Esophagus mucosa (tissue), 1 donor: ENCODE results near the gene DDAH2. TPM values are rescaled to one million over a fixed set of nuclear protein-coding genes. Genes with fewer than 3 reads are reported as not detected.
A peak's percentile ranks its signal among the peaks of the same experiment; 100 is the strongest.

Source experiments
- ATAC-seq: fragments of 200-7000 bp; cut with Tn5 transposase; one replicate; pipeline ENCODE4 v1.9.1; 2020
- total RNA-seq: library from RNA; stranded (reverse); gene quantifications from one replicate; pipeline ENCODE4 v1.2.4, GENCODE V29; 2023
- donor health status: DM: yes; HTN: yes; CAD: no.

Gene DDAH2
- total RNA-seq, 1 donor from 2014 or later: 15.3 TPM

- no peak for ATAC-seq
Observed at GRCh38 chr6:31760790-31761189, 31.7 kb upstream of the DDAH2 start.

DNA sequence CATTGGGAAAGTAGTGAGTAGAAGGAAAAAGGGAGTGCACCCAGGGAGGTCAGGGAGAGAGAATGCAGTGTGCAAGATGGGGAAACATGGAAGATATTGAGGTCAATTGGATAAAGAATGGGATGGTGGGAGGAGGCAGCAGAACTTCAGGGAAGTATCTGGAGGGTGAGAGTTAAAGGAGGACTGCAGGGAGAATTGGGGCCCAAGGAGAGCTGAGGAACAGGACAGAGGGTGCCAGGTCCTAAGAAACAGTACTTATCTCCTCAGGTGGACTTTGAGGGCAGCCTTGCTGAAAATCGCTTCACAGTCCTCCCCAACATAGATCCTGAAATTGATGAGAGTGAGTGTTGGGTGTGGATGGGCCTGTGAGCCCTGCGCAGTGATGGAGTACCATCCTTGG, 29.2 kb upstream of the DDAH2 start:
- no peak for ATAC-seq

DNA sequence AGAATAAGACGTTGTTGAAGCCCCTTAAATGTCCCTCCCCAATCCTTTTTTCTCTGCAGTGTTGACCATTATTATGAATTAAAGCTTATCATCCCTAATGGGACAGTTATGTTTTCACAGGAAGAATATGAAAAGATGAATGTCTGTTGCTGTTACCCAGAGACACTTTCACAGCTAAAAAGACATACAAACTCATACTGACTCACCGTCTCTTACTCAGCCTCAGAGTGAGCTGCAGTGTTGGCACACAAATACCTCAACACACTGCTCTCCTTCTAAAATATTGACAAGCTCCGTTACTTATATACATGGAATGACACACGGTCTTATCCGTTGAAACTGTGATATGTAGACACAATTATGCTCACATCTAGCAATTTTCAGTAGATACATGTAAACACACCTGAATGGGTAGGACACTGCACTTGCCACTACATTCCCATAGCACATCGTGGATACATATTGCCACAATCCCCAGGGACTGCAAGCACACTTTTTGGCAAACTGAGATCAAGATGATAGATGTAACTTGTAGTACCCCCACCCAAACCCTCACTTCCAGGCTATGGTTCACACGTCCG, 23.7 kb upstream of the DDAH2 start:
- ATAC-seq: peak; percentile 75

DNA sequence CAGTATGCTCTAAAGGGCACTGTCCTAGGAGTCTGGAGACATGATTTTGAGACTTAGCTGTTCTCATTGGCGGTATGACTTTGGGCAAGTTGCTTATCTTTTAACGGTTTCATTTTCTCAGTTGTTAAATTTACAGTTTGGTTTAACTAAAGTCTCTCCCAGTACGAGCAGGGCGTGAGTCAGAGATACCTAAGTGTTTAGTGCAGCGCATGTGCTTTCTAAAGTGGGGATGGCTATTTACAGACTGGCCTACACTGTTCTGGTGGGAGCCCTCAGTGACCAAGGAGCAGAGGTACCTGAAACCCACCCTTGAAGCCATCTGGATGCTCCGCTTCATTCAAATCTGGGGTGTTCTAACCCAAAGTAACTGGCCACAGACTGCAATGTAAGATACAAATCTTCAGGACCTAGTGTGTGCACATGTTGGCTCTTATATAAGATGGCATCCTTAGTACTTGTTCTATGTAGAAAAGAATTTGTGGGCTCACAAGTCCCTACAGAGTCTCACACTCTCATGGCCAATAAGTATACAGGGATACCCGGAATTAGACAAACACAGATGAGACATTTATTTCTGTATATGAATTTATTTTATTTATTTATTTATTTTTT, 21.4 kb upstream of the DDAH2 start:
- ATAC-seq: no peak

- no peak for ATAC-seq
Observed at GRCh38 chr6:31749301-31750036, 20.4 kb upstream of the DDAH2 start.

GRCh38 chr6:31744422-31744821, 15.3 kb upstream of the DDAH2 start:
- ATAC-seq: no peak

DNA sequence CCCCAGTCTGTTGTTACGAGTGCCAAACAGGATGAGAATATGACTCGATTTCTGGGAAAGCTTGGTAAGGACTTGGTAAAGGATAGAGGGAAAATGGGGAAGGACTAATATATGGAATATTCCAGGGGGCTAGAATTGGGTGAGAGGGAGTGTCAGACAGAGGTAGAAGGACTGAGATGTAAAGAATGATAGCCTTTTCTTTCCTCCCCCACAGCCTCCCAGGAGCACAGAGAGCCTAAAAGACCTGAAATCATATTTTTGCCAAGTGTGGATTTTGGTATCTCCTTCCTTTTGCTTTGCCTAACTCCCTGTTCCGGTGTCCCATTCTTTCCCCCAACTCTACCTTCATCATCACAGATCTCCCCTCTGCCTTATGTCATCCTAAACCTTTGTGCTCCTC, 13.8 kb upstream of the DDAH2 start:
- ATAC-seq: no peak

- no peak for ATAC-seq
Observed at GRCh38 chr6:31741815-31742214, 12.7 kb upstream of the DDAH2 start.

- no peak for ATAC-seq
Observed at GRCh38 chr6:31740397-31741223, 11.5 kb upstream of the DDAH2 start.

- ATAC-seq: peak; percentile 90
Observed at GRCh38 chr6:31739639-31740396, 10.7 kb upstream of the DDAH2 start, which contains the start of gene MSH5. TSS of gene MSH5 (plus strand) at chr6:31740005. CDS start at chr6:31740467, 462 bp downstream.

GRCh38 chr6:31737991-31738979, 9.2 kb upstream of the DDAH2 start:
- ATAC-seq: peak; percentile 52

DNA sequence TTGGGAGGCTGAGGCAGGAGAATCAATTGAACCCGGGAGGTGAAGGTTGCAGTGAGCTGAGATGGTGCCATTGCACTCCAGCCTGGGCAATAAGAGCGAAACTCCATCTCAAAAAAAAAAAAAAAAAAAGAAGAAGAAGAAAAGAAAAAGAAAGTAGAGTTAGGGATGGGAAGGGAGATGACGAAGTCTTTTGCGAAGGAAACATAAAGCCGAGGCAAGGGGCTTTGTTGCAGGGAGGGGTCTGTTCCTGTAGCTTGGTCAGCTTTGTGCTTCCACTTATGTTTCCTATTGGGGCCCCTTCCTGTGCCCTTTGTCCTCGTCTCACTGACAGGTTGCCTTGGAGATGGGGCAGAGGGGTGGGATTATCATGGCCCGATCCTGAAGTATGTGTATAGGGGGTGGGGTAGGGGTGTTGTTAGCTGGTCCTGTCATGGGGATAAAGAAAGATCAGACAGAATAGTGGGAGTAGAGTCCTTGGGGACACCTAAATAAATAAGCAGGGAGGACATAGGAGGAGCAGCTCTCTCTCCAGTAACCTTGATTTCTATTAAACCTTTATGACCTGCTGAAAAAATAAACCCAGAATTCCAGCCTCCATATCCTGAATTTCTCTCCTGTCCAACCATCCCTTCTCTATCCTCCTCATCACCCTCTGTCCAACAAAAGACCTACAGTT, 8.4 kb upstream of the DDAH2 start:
- no peak for ATAC-seq

- no peak for ATAC-seq
Observed at GRCh38 chr6:31736768-31737314, 7.7 kb upstream of the DDAH2 start.

DNA sequence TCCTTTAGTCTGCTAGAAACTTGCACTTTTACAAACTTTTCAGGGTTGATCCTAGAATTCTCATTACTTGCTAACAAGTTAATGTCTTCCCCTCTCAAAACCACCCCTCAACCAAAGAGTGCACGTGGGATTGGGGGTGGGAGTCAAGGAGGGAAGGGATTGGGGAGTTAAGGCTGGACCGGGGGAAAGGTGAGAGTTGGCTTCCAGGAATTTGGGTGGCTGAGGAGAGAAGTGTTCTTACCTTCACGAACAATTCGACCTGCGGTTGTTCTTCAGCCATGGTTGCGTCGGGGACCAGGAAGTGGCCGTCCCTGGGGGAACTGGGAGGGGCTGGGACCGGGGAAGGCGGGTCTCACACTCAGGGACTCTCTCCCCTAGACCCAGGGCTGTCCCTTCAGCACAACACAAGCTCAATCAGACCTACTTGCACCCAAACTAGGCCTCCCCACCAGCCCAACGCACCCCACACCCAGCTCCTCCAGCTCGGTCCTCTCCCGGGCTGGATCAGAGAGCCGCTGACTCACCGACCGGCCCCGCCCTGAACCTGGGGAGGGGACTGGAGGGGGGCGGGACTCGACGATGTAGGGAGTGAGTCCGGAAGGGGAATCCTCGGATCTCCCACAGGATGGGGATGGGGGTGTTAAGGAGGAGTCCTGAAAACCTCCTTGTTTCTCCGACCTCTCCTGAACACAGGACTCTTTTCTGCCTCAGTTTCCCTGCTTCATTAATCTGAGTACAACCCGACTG, 7.1 kb upstream of the DDAH2 start, which contains the start of gene CLIC1:
CLIC1 (minus strand) TSS at position 510 of the 747 bp plus-strand sequence; CDS start at position 280, 230 bp downstream.
- peak; percentile 67 for ATAC-seq

GRCh38 chr6:31734821-31735406, 5.8 kb upstream of the DDAH2 start:
- ATAC-seq: peak; percentile 27

DNA sequence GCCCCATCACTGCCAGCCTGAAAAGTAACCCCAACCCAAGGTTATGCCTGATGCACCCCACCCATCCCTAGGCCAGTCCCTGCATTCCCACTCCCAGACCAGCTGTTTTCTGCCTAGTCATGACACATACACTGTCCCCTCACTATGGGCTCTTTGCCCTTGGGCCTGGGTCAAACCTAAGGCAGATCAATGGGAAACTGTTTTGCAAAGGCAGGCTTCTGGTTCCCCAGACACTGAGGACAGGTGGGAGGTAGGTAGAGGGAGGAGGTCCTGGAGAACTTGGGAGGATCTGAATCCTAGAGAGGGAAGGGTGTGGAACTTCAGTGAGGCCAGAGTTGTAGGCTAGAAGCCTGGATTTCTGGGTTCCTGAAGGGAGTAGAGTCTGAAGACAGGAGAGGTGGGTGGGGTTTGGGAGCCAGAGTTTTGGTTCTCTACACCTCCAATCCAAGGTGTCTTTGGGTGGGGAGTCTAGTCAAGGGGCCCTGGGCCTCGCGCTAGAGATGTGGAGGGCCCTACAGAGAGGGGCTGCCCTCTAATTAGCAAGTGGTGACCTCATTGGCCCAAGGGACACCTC, 5.2 kb upstream of the DDAH2 start:
- ATAC-seq: no peak

GRCh38 chr6:31733734-31734133, 4.6 kb upstream of the DDAH2 start:
- no peak for ATAC-seq

GRCh38 chr6:31732029-31732428, 2.9 kb upstream of the DDAH2 start:
- ATAC-seq: no peak
